Keratinocyte (primary cell): Measurements from ENCODE around the gene NYAP2. TPM values are rescaled to one million over a fixed set of nuclear protein-coding genes. Genes with fewer than 3 reads are reported as not detected.

Experiments
- DNase-seq: peaks from one replicate; pipeline ENCODE4 v3.0.0-alpha.2; 2011; ENCODE audit warnings: low read depth, missing footprints, low spot score
- FAIRE-seq: peaks from 2 replicates; lab custom pipeline; 2011; peaks lifted over from hg19 to GRCh38; lab: Jason Lieb, UNC
- H2AFZ ChIP-seq: 2 replicates; pipeline ENCODE4 v1.6.0; 2012; ENCODE audit warnings: low read length, control low read depth, inconsistent platforms; ENCODE audit not compliant: control insufficient read depth
- H3K27ac ChIP-seq: 2 replicates; pipeline ENCODE4 v1.5.1; 2011; ENCODE audit warnings: low read length; ENCODE audit not compliant: control insufficient read depth, insufficient read depth
- H3K27me3 ChIP-seq: 3 replicates; pipeline ENCODE4 v1.6.0; 2011; ENCODE audit warnings: low read length; ENCODE audit not compliant: control insufficient read depth, insufficient read depth; ENCODE audit errors: extremely low read depth
- H3K36me3 ChIP-seq, 2 experiments: 2 replicates in 1 of 2; 3 replicates in 1 of 2; pipeline ENCODE4 v1.5.1; 2011; ENCODE audit warnings: low read length in 2 of 2, mild to moderate bottlenecking in 1 of 2; ENCODE audit not compliant: control insufficient read depth in 2 of 2, insufficient read depth in 2 of 2; ENCODE audit errors: extremely low read depth in 1 of 2
- H3K4me1 ChIP-seq: 3 replicates; pipeline ENCODE4 v1.5.1; 2011; ENCODE audit warnings: low read length; ENCODE audit not compliant: control insufficient read depth, insufficient read depth; ENCODE audit errors: extremely low read depth
- H3K4me2 ChIP-seq: 3 replicates; pipeline ENCODE4 v1.6.0; 2011; ENCODE audit warnings: low read depth, low read length; ENCODE audit not compliant: control insufficient read depth, insufficient read depth; ENCODE audit errors: extremely low read depth
- H3K4me3 ChIP-seq, 3 experiments: fragments of 200-600 bp in 1 of 3; sonication (generic) in 1 of 3; 2 replicates in 2 of 3; 3 replicates in 1 of 3; pipeline ENCODE4 v1.5.1; 2011 to 2016; ENCODE audit warnings: low read length in 3 of 3, mild to moderate bottlenecking in 3 of 3, control low read depth in 2 of 3, inconsistent platforms in 1 of 3, low read depth in 1 of 3, mixed read lengths in 1 of 3, mixed run types in 1 of 3, moderate library complexity in 1 of 3; ENCODE audit not compliant: control insufficient read depth in 2 of 3, insufficient read depth in 2 of 3; ENCODE audit errors: extremely low read depth in 1 of 3
- H3K79me2 ChIP-seq: 2 replicates; pipeline ENCODE4 v1.6.0; 2012; ENCODE audit warnings: low read length; ENCODE audit not compliant: control insufficient read depth, insufficient read depth
- H3K9ac ChIP-seq: 3 replicates; pipeline ENCODE4 v1.6.0; 2011; ENCODE audit warnings: low read length; ENCODE audit not compliant: control insufficient read depth, insufficient read depth; ENCODE audit errors: extremely low read depth
- H3K9me1 ChIP-seq: 3 replicates; pipeline ENCODE4 v1.6.0; 2011; ENCODE audit warnings: low read length; ENCODE audit not compliant: control insufficient read depth, insufficient read depth; ENCODE audit errors: extremely low read depth
- H3K9me3 ChIP-seq: 2 replicates; pipeline ENCODE4 v1.5.1; 2012; ENCODE audit warnings: low read depth, low read length; ENCODE audit not compliant: control insufficient read depth
- H4K20me1 ChIP-seq: 3 replicates; pipeline ENCODE4 v1.6.0; 2011; ENCODE audit warnings: low read length; ENCODE audit not compliant: control insufficient read depth, insufficient read depth; ENCODE audit errors: extremely low read depth
- CTCF ChIP-seq, 3 experiments: IDR thresholded peaks in 1 of 3; conservative IDR thresholded peaks in 1 of 3; optimal IDR thresholded peaks in 1 of 3; 2 replicates in 2 of 3; 3 replicates in 1 of 3; pipeline versions ENCODE3 to v1.5.1; 2011; ENCODE audit warnings: low read length in 3 of 3, mild to moderate bottlenecking in 3 of 3, moderate library complexity in 2 of 3, control low read depth in 1 of 3, inconsistent platforms in 1 of 3; ENCODE audit not compliant: insufficient read depth in 2 of 3; ENCODE audit errors: extremely low read depth in 1 of 3
- EZH2 ChIP-seq: IDR thresholded peaks from one replicate; pipeline ENCODE4 v1.6.1; 2012; ENCODE audit warnings: inconsistent platforms, mild to moderate bottlenecking, low read length, moderate library complexity
- dilution Hi-C: fragments of 300-500 bp; cut with MboI; formaldehyde crosslinking; loops from one replicate; pipeline ENCODE4 v1.7.0; 2020; ENCODE audit warnings: low sequenced_read_pairs; ENCODE audit not compliant: extremely low pct_ligation_motif_present
- polyA plus RNA-seq, 5 experiments: library from polyadenylated mRNA; depleted of rRNA in 3 of 5; stranded (reverse) in 3 of 5; stranded (forward) in 1 of 5; unstranded in 1 of 5; fragments of >200 nt; gene quantifications; 1 replicate in 1 of 5; 2 replicates in 3 of 5; 3 replicates in 1 of 5; pipeline versions ENCODE4 v1.2.1 to v1.2.3, GENCODE V29; 2011 to 2012; ENCODE audit warnings: missing spikeins in 2 of 5, low read depth in 1 of 5, low replicate concordance in 1 of 5

The NYAP2 gene
- polyA plus RNA-seq, 1 donor (not counting 4 experiments of a cell fraction or from before 2014, with no cell fraction given), result not detected

GRCh38 chr2:225569995-225570394 is 170.5 kb downstream of the NYAP2 start:
- H3K4me1 ChIP-seq, result no peaks in the 10 kb centered on the region
- H2AFZ ChIP-seq, result no peak overlapping the region
- H3K27me3 ChIP-seq, result no peaks in the 10 kb centered on the region
- H3K4me3 ChIP-seq, result no peak overlapping the region
- no peak overlapping the region for H3K9ac ChIP-seq
- dilution Hi-C loops, result no loop called here
- TF ChIP-seq CTCF (optimal IDR thresholded peaks at IDR 0.05 in 1 of 3, IDR thresholded peaks at IDR 0.05 in 1 of 3, conservative IDR thresholded peaks at IDR 0.05 in 1 of 3; ENCODE audit: extremely low read depth in 1 of 3, insufficient read depth in 2 of 3, low read length in 3 of 3) (no peak), EZH2 (no peak)
- no peaks in the 10 kb centered on the region for H4K20me1 ChIP-seq
- no peaks in the 10 kb centered on the region for H3K9me1 ChIP-seq
- no peaks in the 10 kb centered on the region for H3K36me3 ChIP-seq
- H3K79me2 ChIP-seq, result no peaks in the 10 kb centered on the region
- H3K9me3 ChIP-seq, result no peaks in the 10 kb centered on the region
- no peak overlapping the region for H3K27ac ChIP-seq
- no peak for DNase-seq
- FAIRE-seq, result no peak
- H3K4me2 ChIP-seq, result no peak overlapping the region

- Histone ChIP-seq H3K9ac (no peak overlapping the region), H3K4me2 (no peak overlapping the region), H2AFZ (no peak overlapping the region), H3K79me2 (no peaks in the 10 kb centered on the region), H4K20me1 (no peaks in the 10 kb centered on the region), H3K9me1 (no peaks in the 10 kb centered on the region), H3K9me3 (no peaks in the 10 kb centered on the region), H3K4me3 (no peak overlapping the region), H3K36me3 (no peaks in the 10 kb centered on the region), H3K4me1 (no peaks in the 10 kb centered on the region), H3K27ac (no peak overlapping the region), H3K27me3 (no peaks in the 10 kb centered on the region)
- dilution Hi-C loops, result no loop called here
- TF ChIP-seq CTCF (optimal IDR thresholded peaks at IDR 0.05 in 1 of 3, IDR thresholded peaks at IDR 0.05 in 1 of 3, conservative IDR thresholded peaks at IDR 0.05 in 1 of 3; ENCODE audit: extremely low read depth in 1 of 3, insufficient read depth in 2 of 3, low read length in 3 of 3) (no peak), EZH2 (no peak)
- no peak for DNase-seq
- FAIRE-seq, result no peak
Measured at GRCh38 chr2:225573603-225574002, 174.1 kb downstream of the NYAP2 start.
